Measurements from ENCODE around the gene KCNQ4. TPM values are rescaled to one million over a fixed set of nuclear protein-coding genes. Genes with fewer than 3 reads are reported as not detected.
A peak's percentile ranks its signal among the peaks of the same experiment; 100 is the strongest.

KCNQ4 gene
- total and polyA plus RNA-seq, 2 of the 4 experiments (the other 2 are of a cell fraction): 0.07 TPM; not detected in 1

- TF ChIP-seq MAZ (IDR thresholded peaks at IDR 0.05; ENCODE audit: borderline replicate concordance, low read depth, low read length) (no peak), FOS (IDR thresholded peaks at IDR 0.05; ENCODE audit: low read depth, low read length) (no peak)
- TF ChIP-seq, protein P1, sequence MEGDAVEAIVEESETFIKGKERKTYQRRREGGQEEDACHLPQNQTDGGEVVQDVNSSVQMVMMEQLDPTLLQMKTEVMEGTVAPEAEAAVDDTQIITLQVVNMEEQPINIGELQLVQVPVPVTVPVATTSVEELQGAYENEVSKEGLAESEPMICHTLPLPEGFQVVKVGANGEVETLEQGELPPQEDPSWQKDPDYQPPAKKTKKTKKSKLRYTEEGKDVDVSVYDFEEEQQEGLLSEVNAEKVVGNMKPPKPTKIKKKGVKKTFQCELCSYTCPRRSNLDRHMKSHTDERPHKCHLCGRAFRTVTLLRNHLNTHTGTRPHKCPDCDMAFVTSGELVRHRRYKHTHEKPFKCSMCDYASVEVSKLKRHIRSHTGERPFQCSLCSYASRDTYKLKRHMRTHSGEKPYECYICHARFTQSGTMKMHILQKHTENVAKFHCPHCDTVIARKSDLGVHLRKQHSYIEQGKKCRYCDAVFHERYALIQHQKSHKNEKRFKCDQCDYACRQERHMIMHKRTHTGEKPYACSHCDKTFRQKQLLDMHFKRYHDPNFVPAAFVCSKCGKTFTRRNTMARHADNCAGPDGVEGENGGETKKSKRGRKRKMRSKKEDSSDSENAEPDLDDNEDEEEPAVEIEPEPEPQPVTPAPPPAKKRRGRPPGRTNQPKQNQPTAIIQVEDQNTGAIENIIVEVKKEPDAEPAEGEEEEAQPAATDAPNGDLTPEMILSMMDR (conservative IDR thresholded peaks at IDR 0.05; ENCODE audit: low read depth, low read length): no peak
These were observed 18.1 kb downstream of the KCNQ4 start (continued) for GRCh38 chr1:40801742-40802077.

DNA sequence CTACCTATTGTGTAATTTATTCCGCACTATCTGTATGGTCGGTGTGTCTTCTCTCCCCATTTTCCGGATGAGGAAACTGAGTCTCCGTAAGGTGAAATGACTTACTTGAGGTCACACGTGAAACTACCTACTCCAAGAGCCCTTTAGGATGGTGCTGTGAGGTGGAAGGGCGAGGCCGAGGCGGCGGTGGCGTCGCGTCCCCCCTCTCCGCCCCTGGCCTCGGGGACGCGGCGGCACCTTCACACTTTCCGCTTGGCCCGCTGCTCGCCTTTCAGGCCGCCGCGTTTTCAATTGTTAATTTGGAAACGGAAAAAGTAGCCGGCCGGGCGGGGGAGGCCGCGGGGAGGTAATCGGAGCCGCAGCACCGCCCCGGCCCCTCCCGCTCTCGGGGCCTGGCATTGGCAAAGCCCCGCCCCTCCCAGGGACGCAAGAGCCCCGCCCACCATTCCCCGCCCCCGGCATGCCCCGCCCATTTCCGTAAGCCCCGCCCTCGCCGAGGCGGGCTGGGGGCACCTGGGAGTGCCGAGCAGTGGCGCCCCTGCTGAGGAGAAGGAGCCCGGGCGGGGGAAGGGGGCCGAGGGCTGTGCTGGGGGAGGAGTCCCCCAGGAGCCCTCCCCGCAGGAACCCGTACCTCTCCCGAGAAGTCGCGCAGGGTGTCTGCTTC is 18.6 kb downstream of the KCNQ4 start:
- ChIA-PET CTCF (no interaction called here), POLR2A (ENCODE audit: unreplicated experiment) (no interaction called here)
- TF ChIP-seq MAZ (IDR thresholded peaks at IDR 0.05; ENCODE audit: borderline replicate concordance, low read depth, low read length) (peak; percentile 64; the same call in 1 of the 2 replicates), RCOR1 (IDR thresholded peaks at IDR 0.05; ENCODE audit: insufficient replicate concordance, low read length) (no peak)
- no peaks in the 10 kb centered on the region for H4K20me1 ChIP-seq (ENCODE audit: insufficient read depth, low read length)
- peaks cover 11% of the 10 kb centered on the region for H3K4me1 ChIP-seq (ENCODE audit: control insufficient read depth, insufficient read depth, low read length)
- no peak overlapping the region for H2BK20ac ChIP-seq (ENCODE audit: low read depth, low read length)
- DNase-seq: peak; percentile 59
- peak overlapping the region; percentile 98 for H3K4me2 ChIP-seq (ENCODE audit: low read depth, low read length)
- peak overlapping the region; percentile 63 for H3K4me3 ChIP-seq (ENCODE audit: insufficient read depth, low read depth, low read length)
- H2BK15ac ChIP-seq (ENCODE audit: low read depth, low read length): no peak overlapping the region
- peaks cover 28% of the 10 kb centered on the region for H3K27me3 ChIP-seq (ENCODE audit: control insufficient read depth, insufficient read depth, low read length)
- H4K91ac ChIP-seq (ENCODE audit: insufficient read depth, low read depth, low read length): no peak overlapping the region
- H3K36me3 ChIP-seq (ENCODE audit: control insufficient read depth, insufficient read depth, low read length): no peaks in the 10 kb centered on the region
- no peak overlapping the region for H3K56ac ChIP-seq (ENCODE audit: extremely low read depth, insufficient read depth, low read length)
- peak overlapping the region; percentile 72 for H2AK9ac ChIP-seq (replicated peaks; ENCODE audit: low read depth, low read length, poor library complexity)
- 0 out of 2 replicates have a peak overlapping the region, but pooled peaks have one; percentile 1 for H3K23ac ChIP-seq (ENCODE audit: low read depth, low read length)
- H3K4ac ChIP-seq (ENCODE audit: low read depth, low read length): no peak overlapping the region
- no TSS peak for BruUV-seq (replicated peaks)
- H4K5ac ChIP-seq (ENCODE audit: low read depth, low read length): peak overlapping the region; percentile 82
- no peak overlapping the region for H2BK5ac ChIP-seq (ENCODE audit: low read depth, low read length, poor library complexity, severe bottlenecking)
- in situ Hi-C loops (cut with MboI; ENCODE audit: low sequenced_read_pairs) (no loop called here), intact Hi-C loops (cut with micrococcal nuclease) (no loop called here), dilution Hi-C loops (cut with HindIII; ENCODE audit: low sequenced_read_pairs, unreplicated experiment) (no loop called here)
- H3K18ac ChIP-seq (ENCODE audit: low read depth, low read length): peak overlapping the region; percentile 71; the same call in 1 of the 2 replicates
- no peaks in the 10 kb centered on the region; the same call in 1 of the 2 replicates for H3K9me1 ChIP-seq (ENCODE audit: insufficient read depth, low read length)
- 18% methylated on average over 21 of the region's 56 CpGs; no CpG with 5 or more reads in 1 of the 2 experiments for WGBS, 2 experiments (ENCODE audit: extremely low coverage in 2 of 2, insufficient read length in 1 of 2)
- peak overlapping the region; percentile 27; the same call in 1 of the 2 replicates for H3K9ac ChIP-seq (ENCODE audit: low read depth, low read length)
- peak overlapping the region; percentile 95 for H2AFZ ChIP-seq (replicated peaks; ENCODE audit: low read length, poor library complexity)
- no peaks in the 10 kb centered on the region for H3K9me3 ChIP-seq (ENCODE audit: control insufficient read depth, insufficient read depth, low read length)
- peak overlapping the region; percentile 24; the same call in 1 of the 2 replicates for H3K14ac ChIP-seq (replicated peaks; ENCODE audit: low read depth, low read length)
- no peak overlapping the region for H2BK120ac ChIP-seq (ENCODE audit: low read depth, low read length)
- H4K8ac ChIP-seq (ENCODE audit: low read depth in 2 of 2, low read length in 2 of 2): peak overlapping the region in 1 of 2 experiments; percentile 81; a peak in 2 of 4 replicates
- H3K27ac ChIP-seq (ENCODE audit: insufficient read depth, low read length): no peak overlapping the region
- H3K79me1 ChIP-seq (ENCODE audit: low read depth in 1 of 2, low read length in 2 of 2): no peaks in the 10 kb centered on the region
- no peak overlapping the region for H2AK5ac ChIP-seq (ENCODE audit: low read depth, low read length)
- peak; percentile 96 for ATAC-seq (ENCODE audit: low read depth)

Data from IMR-90 (cell line).